ENCODE measurements around the gene TM6SF1. TPM values are rescaled to one million over a fixed set of nuclear protein-coding genes. Genes with fewer than 3 reads are reported as not detected.
"Not testable (repeated sequence)": the region's sequence is repeated elsewhere in the genome, so short reads cannot be mapped to it uniquely, and the experiment has no call there.

Gene TM6SF1
- total RNA-seq, 2 experiments from 2014 or later: not detected

DNA sequence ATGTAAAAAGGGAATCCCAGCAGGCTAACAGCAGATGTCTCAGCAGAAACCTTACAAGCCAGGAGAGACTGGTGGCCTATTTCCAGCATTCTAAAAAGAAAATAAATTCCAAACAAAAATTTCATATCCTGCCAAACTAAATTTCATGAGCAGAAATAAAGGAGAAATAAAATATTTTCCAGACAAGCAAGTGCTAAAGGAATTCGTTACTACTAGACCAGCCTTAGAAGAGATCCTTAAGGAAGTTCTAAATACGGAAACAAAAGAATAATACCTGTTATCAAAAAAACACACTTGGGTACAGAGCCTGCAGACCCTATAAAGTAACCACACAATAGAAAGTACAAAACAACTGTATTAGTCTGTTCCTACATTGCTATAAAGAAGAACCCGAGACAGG lies 58.8 kb downstream of the TM6SF1 start:
- Mint-ChIP-seq H3K4me3 (no peak overlapping the region), H3K4me1 (ENCODE audit: low read depth) (peaks cover 16% of the 10 kb centered on the region), H3K27ac (no peak overlapping the region), H3K9me3 (peaks cover 7% of the 10 kb centered on the region), H3K36me3 (ENCODE audit: low read depth) (no peaks in the 10 kb centered on the region), H3K27me3 (peaks cover 7% of the 10 kb centered on the region)
- no peaks in the 10 kb centered on the region for H3K36me3 ChIP-seq (ENCODE audit: insufficient read depth, low read length)
- H3K4me1 ChIP-seq (ENCODE audit: insufficient read depth, low read length): no peaks in the 10 kb centered on the region
- ATAC-seq (ENCODE audit: poor library complexity) (no peak), DNase-seq (no peak)
- intact Hi-C loops (cut with DNase I, micrococcal nuclease): no loop called here
- H3K4me3 ChIP-seq (ENCODE audit: low read length): no peak overlapping the region
- H3K9me3 ChIP-seq (ENCODE audit: control insufficient read depth in 1 of 2, insufficient read depth in 1 of 2, low read length in 2 of 2): peaks cover 6 to 12% of the 10 kb centered on the region in 2 experiments
- peaks cover 6 to 8% of the 10 kb centered on the region in 2 experiments for H3K27me3 ChIP-seq (ENCODE audit: control insufficient read depth in 1 of 2, insufficient read depth in 2 of 2, low read length in 2 of 2)
- ChIA-PET POLR2A (no interaction called here), CTCF (interaction anchor here (0.6 kb wide), 1 partner anchor 12 kb away, joined by 3 read pairs; no protein-coding TSS in a partner anchor)
- TF ChIP-seq, protein P1, sequence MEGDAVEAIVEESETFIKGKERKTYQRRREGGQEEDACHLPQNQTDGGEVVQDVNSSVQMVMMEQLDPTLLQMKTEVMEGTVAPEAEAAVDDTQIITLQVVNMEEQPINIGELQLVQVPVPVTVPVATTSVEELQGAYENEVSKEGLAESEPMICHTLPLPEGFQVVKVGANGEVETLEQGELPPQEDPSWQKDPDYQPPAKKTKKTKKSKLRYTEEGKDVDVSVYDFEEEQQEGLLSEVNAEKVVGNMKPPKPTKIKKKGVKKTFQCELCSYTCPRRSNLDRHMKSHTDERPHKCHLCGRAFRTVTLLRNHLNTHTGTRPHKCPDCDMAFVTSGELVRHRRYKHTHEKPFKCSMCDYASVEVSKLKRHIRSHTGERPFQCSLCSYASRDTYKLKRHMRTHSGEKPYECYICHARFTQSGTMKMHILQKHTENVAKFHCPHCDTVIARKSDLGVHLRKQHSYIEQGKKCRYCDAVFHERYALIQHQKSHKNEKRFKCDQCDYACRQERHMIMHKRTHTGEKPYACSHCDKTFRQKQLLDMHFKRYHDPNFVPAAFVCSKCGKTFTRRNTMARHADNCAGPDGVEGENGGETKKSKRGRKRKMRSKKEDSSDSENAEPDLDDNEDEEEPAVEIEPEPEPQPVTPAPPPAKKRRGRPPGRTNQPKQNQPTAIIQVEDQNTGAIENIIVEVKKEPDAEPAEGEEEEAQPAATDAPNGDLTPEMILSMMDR (IDR thresholded peaks at IDR 0.05): no peak
- no peak overlapping the region for H3K27ac ChIP-seq (ENCODE audit: low read depth in 1 of 2, low read length in 2 of 2)

DNA sequence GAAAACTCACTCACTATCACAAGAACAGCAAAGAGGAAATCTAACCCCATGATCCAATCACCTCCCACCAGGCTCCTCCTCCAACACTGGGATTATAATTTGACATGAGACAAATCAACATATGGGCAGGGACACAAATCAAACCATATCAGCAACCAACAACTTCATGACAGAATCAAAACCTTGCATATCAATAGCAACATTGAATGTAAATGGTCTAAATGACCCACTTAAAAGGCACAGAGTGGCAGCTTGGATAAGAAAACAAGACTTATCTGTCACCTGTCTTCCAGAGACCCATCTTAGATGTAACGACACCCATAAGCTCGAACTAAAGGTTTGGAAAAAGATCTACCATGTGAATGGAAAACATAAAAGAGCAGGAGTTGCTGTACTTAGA lies 59.4 kb downstream of the TM6SF1 start:
- DNase-seq: no peak
- peaks cover 16% of the 10 kb centered on the region for H3K4me1 Mint-ChIP-seq (ENCODE audit: low read depth)
- peaks cover 6 to 12% of the 10 kb centered on the region in 2 experiments for H3K9me3 ChIP-seq (ENCODE audit: control insufficient read depth in 1 of 2, insufficient read depth in 1 of 2, low read length in 2 of 2)
- H3K4me1 ChIP-seq (ENCODE audit: insufficient read depth, low read length): no peaks in the 10 kb centered on the region
- CTCF ChIA-PET: no interaction called here
- peaks cover 7% of the 10 kb centered on the region for H3K9me3 Mint-ChIP-seq
- POLR2A ChIA-PET: no interaction called here
- H3K27me3 ChIP-seq (ENCODE audit: control insufficient read depth in 1 of 2, insufficient read depth in 2 of 2, low read length in 2 of 2): peaks cover 4 to 6% of the 10 kb centered on the region in 2 experiments
- H3K4me3 ChIP-seq (ENCODE audit: low read length): no peak overlapping the region
- H3K27me3 Mint-ChIP-seq: peaks cover 7% of the 10 kb centered on the region
- TF ChIP-seq, protein P1 (IDR thresholded peaks at IDR 0.05): no peak
- H3K27ac ChIP-seq (ENCODE audit: low read depth in 1 of 2, low read length in 2 of 2): no peak overlapping the region
- H3K4me3 Mint-ChIP-seq: no peak overlapping the region
- no peaks in the 10 kb centered on the region for H3K36me3 Mint-ChIP-seq (ENCODE audit: low read depth)
- no peak overlapping the region for H3K27ac Mint-ChIP-seq
- ATAC-seq (ENCODE audit: poor library complexity): no peak
- no peaks in the 10 kb centered on the region for H3K36me3 ChIP-seq (ENCODE audit: insufficient read depth, low read length)
- intact Hi-C loops (cut with DNase I, micrococcal nuclease): no loop called here

DNA sequence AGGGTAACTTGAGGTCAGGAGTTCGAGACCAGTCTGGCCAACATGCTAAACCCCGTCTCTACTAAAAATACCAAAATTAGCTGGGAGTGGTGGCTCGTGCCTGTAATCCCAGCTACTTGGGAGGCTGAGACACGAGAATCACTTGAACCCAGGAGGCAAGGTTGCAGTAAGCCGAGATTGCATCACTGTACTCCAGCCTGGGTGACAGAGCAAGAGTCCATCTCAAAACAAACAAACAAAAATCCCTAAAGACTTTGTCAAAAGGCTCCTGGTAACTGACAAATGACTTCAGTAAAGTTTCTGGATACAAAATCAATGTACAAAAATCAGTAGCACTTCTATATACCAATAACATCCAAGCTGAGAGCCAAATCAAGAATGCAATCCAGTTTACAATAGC lies 62.1 kb downstream of the TM6SF1 start:
- intact Hi-C loops (cut with DNase I, micrococcal nuclease); H3K27me3 Mint-ChIP-seq; H3K36me3 Mint-ChIP-seq (ENCODE audit: low read depth); H3K36me3 ChIP-seq (ENCODE audit: insufficient read depth, low read length); H3K27ac Mint-ChIP-seq; H3K4me1 ChIP-seq (ENCODE audit: insufficient read depth, low read length); H3K4me3 Mint-ChIP-seq; H3K4me3 ChIP-seq (ENCODE audit: low read length); H3K9me3 Mint-ChIP-seq; POLR2A ChIA-PET; CTCF ChIA-PET; DNase-seq; H3K4me1 Mint-ChIP-seq (ENCODE audit: low read depth); H3K27me3 ChIP-seq (ENCODE audit: control insufficient read depth in 1 of 2, insufficient read depth in 2 of 2, low read length in 2 of 2); ATAC-seq (ENCODE audit: poor library complexity); H3K27ac ChIP-seq (ENCODE audit: low read depth in 1 of 2, low read length in 2 of 2): not testable (repeated sequence)
- peaks cover 6 to 12% of the 10 kb centered on the region in 2 experiments for H3K9me3 ChIP-seq (ENCODE audit: control insufficient read depth in 1 of 2, insufficient read depth in 1 of 2, low read length in 2 of 2)

GRCh38 chr15:83170474-83171165 lies 63.2 kb downstream of the TM6SF1 start:
- no peak for DNase-seq
- Mint-ChIP-seq H3K4me1 (ENCODE audit: low read depth) (no peaks in the 10 kb centered on the region), H3K27me3 (peaks cover 7% of the 10 kb centered on the region), H3K36me3 (ENCODE audit: low read depth) (no peaks in the 10 kb centered on the region), H3K4me3 (no peak overlapping the region), H3K27ac (no peak overlapping the region), H3K9me3 (peaks cover 7% of the 10 kb centered on the region)
- H3K9me3 ChIP-seq (ENCODE audit: control insufficient read depth in 1 of 2, insufficient read depth in 1 of 2, low read length in 2 of 2): peaks cover 6 to 12% of the 10 kb centered on the region in 2 experiments
- POLR2A ChIA-PET: no interaction called here
- no peaks in the 10 kb centered on the region for H3K4me1 ChIP-seq (ENCODE audit: insufficient read depth, low read length)
- no peak overlapping the region for H3K27ac ChIP-seq (ENCODE audit: low read depth in 1 of 2, low read length in 2 of 2)
- H3K36me3 ChIP-seq (ENCODE audit: insufficient read depth, low read length): no peaks in the 10 kb centered on the region
- H3K27me3 ChIP-seq (ENCODE audit: control insufficient read depth in 1 of 2, insufficient read depth in 2 of 2, low read length in 2 of 2): peaks cover 0 to 6% of the 10 kb centered on the region in 2 experiments
- no peak for ATAC-seq (ENCODE audit: poor library complexity)
- CTCF ChIA-PET: no interaction called here
- no peak overlapping the region for H3K4me3 ChIP-seq (ENCODE audit: low read length)
- TF ChIP-seq, protein P1 (IDR thresholded peaks at IDR 0.05): no peak
- intact Hi-C loops (cut with DNase I, micrococcal nuclease): no loop called here

Measured in CD4-positive, alpha-beta T cell (primary cell).